ENCODE data around the gene LCN15.

The LCN15 gene

GRCh38 chr9:136754059-136754572, 10.2 kb downstream of the LCN15 start:
- peak; percentile 6 for DNase-seq

- DNase-seq = no peak
These were observed 10.8 kb downstream of the LCN15 start for GRCh38 chr9:136753371-136754058.

- DNase-seq = no peak
These were observed 12.5 kb downstream of the LCN15 start for GRCh38 chr9:136751814-136752213.

GRCh38 chr9:136751244-136751643, 13.1 kb downstream of the LCN15 start:
- no peak for DNase-seq

GRCh38 chr9:136750526-136750925, 13.8 kb downstream of the LCN15 start:
- DNase-seq = no peak

- DNase-seq = no peak
These were observed 15.4 kb downstream of the LCN15 start for GRCh38 chr9:136748666-136749611.

- no peak for DNase-seq
These were observed 16.1 kb downstream of the LCN15 start, which contains the start of gene LCN6 for GRCh38 chr9:136748201-136748600. Gene LCN6, minus strand, starts transcription at chr9:136748525. Its CDS starts 42 bp downstream, at chr9:136748483.

- DNase-seq = no peak
These were observed 16.9 kb downstream of the LCN15 start for GRCh38 chr9:136747161-136748060.

GRCh38 chr9:136746621-136747020, 17.7 kb downstream of the LCN15 start:
- DNase-seq = no peak

- no peak for DNase-seq
These were observed 18.2 kb downstream of the LCN15 start for GRCh38 chr9:136746155-136746490.

- DNase-seq = no peak
These were observed 18.7 kb downstream of the LCN15 start for GRCh38 chr9:136745389-136746154.

- DNase-seq = no peak
These were observed 19.5 kb downstream of the LCN15 start for GRCh38 chr9:136744773-136745172.

- DNase-seq = no peak
These were observed 20.6 kb downstream of the LCN15 start for GRCh38 chr9:136743639-136744211.

- peak; percentile 23 for DNase-seq
These were observed 21.5 kb downstream of the LCN15 start, which contains the start of gene LCN10 for GRCh38 chr9:136742591-136743391. Gene LCN10, minus strand, starts transcription at chr9:136742940. Its CDS starts 37 bp downstream, at chr9:136742903.

- no peak for DNase-seq
These were observed 22.3 kb downstream of the LCN15 start for GRCh38 chr9:136741883-136742571.

- DNase-seq = peak; percentile 9
These were observed 23.1 kb downstream of the LCN15 start for GRCh38 chr9:136740971-136741882.

GRCh38 chr9:136740491-136740890, 23.8 kb downstream of the LCN15 start:
- DNase-seq = no peak

GRCh38 chr9:136740069-136740468, 24.2 kb downstream of the LCN15 start:
- DNase-seq = no peak

GRCh38 chr9:136739509-136739908, 24.8 kb downstream of the LCN15 start:
- DNase-seq = no peak
